ENCODE measurements around the gene PCSK6.

DNA sequence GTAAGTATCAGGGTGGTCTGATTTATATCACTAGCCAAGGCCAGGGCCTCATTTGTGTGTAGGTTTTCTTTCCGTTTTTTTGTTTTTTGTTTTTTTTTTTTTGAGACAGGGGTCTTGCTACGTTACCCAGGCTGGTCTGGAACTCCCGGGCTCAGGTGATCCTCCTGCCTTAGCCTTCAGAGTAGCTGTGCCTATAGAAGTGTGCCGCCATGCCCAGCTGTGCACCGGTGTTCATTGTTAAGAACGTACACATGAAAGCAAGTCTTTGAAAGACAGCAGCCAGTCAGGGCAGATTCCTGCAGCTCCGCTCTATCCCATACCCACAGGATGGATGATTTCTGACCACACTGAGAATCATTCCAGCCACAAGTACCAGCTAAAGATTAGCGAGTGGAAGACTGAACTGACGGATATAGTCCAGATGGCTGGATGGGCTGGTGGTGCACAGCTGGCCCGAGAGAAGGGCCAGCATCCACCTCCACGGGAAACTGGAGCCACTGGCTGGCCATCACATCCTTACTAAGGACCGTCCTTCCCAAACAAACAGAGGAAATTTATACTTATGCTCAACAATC lies 95.4 kb downstream of the PCSK6 start:
- TF ChIP-seq, protein P1, sequence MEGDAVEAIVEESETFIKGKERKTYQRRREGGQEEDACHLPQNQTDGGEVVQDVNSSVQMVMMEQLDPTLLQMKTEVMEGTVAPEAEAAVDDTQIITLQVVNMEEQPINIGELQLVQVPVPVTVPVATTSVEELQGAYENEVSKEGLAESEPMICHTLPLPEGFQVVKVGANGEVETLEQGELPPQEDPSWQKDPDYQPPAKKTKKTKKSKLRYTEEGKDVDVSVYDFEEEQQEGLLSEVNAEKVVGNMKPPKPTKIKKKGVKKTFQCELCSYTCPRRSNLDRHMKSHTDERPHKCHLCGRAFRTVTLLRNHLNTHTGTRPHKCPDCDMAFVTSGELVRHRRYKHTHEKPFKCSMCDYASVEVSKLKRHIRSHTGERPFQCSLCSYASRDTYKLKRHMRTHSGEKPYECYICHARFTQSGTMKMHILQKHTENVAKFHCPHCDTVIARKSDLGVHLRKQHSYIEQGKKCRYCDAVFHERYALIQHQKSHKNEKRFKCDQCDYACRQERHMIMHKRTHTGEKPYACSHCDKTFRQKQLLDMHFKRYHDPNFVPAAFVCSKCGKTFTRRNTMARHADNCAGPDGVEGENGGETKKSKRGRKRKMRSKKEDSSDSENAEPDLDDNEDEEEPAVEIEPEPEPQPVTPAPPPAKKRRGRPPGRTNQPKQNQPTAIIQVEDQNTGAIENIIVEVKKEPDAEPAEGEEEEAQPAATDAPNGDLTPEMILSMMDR (IDR thresholded peaks at IDR 0.05) = no peak
- TF ChIP-seq POLR2A (IDR thresholded peaks at IDR 0.05) = no peak
